ENCODE data around the gene ABCC6. TPM values are rescaled to one million over a fixed set of nuclear protein-coding genes. Genes with fewer than 3 reads are reported as not detected.

Gene ABCC6
- total and polyA plus RNA-seq, 4 donors = 50.6 to 162 (median 95.9) TPM

DNA sequence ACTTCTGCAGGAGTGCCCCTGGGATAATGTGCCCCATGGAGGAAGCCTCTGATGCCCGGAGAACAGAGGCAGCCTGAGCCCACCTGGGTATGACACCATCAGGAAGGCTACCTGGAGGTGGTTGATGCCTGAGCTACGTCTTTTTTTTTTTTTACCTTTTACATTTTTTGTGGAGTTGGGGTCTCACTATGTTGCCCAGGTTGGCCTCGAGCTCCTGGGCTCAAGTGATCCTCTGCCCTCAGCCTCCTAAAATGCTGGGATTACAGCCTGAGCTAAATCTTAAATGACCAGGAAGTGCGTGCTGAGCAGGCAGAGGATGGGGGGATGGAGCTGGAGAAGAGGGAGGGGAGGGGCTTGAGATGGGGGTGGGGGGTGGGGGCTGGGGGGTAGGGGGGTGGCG is 32.7 kb downstream of the ABCC6 start:
- no peak for DNase-seq (ENCODE audit: low spot score)
- peaks cover 5 to 67% (median 48%) of the 10 kb centered on the region in 4 donors for H3K36me3 ChIP-seq (ENCODE audit: control insufficient read depth in 4 of 4, insufficient read depth in 3 of 4, low read depth in 1 of 4, low read length in 3 of 4)
- WGBS = 94% methylated on average over 5 of the region's 5 CpGs

DNA sequence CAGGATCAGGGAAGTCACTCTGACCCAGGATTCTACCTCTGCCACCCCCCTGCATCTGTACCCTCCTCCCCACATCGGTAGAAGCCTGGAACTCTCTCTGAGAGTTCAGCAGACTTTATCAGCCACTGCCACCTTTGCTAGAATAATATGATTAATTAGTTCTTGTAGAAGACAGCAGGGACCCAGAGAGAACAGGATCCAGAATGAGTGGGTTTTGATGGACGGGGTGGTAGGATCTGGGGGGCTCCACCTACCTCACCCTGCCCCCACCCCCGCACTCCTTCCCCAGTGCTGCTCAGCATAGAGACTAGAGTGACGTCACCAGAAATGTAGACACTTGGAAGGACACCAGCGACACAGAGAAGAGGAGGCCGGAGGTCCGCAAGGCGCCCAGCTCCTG is 33.5 kb downstream of the ABCC6 start:
- no peak for TF ChIP-seq NR2F2 (IDR thresholded peaks at IDR 0.05)
- TF ChIP-seq, protein P1, sequence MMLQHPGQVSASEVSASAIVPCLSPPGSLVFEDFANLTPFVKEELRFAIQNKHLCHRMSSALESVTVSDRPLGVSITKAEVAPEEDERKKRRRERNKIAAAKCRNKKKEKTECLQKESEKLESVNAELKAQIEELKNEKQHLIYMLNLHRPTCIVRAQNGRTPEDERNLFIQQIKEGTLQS (IDR thresholded peaks at IDR 0.05) = no peak
- Histone ChIP-seq H3K4me1 (ENCODE audit: control insufficient read depth in 4 of 4, insufficient read depth in 4 of 4, low read length in 3 of 4) (peaks cover 0 to 2% (median 0%) of the 10 kb centered on the region in 4 donors), H3K27ac (ENCODE audit: low read depth in 1 of 2, low read length in 2 of 2) (no peak overlapping the region), H3K9ac (ENCODE audit: low read depth in 1 of 2, low read length in 2 of 2) (no peak overlapping the region), H3K9me3 (ENCODE audit: control insufficient read depth in 4 of 4, low read length in 3 of 4) (no peaks in the 10 kb centered on the region), H3K4me3 (ENCODE audit: low read depth in 1 of 3, low read length in 3 of 3) (no peak overlapping the region), H3K36me3 (ENCODE audit: control insufficient read depth in 4 of 4, insufficient read depth in 3 of 4, low read depth in 1 of 4, low read length in 3 of 4) (peaks cover 7 to 70% (median 47%) of the 10 kb centered on the region in 4 donors), H3K27me3 (ENCODE audit: control insufficient read depth in 4 of 4, insufficient read depth in 4 of 4, low read length in 3 of 4) (no peaks in the 10 kb centered on the region)
- 87% methylated on average over 8 of the region's 8 CpGs for WGBS
- no peak for DNase-seq (ENCODE audit: low spot score)

More for the DNA sequence above, 32.7 kb downstream of the ABCC6 start:
- Histone ChIP-seq H3K9me3 (ENCODE audit: control insufficient read depth in 4 of 4, low read length in 3 of 4) (no peaks in the 10 kb centered on the region), H3K4me1 (ENCODE audit: control insufficient read depth in 4 of 4, insufficient read depth in 4 of 4, low read length in 3 of 4) (no peaks in the 10 kb centered on the region), H3K4me3 (ENCODE audit: low read depth in 1 of 3, low read length in 3 of 3) (no peak overlapping the region), H3K27ac (ENCODE audit: low read depth in 1 of 2, low read length in 2 of 2) (no peak overlapping the region), H3K9ac (ENCODE audit: low read depth in 1 of 2, low read length in 2 of 2) (no peak overlapping the region), H3K27me3 (ENCODE audit: control insufficient read depth in 4 of 4, insufficient read depth in 4 of 4, low read length in 3 of 4) (no peaks in the 10 kb centered on the region)
- TF ChIP-seq YY1 (IDR thresholded peaks at IDR 0.05) (no peak), SP1 (IDR thresholded peaks at IDR 0.05) (no peak), EGR1 (IDR thresholded peaks at IDR 0.05; ENCODE audit: low read depth in 2 of 2) (no peak), RAD21 (IDR thresholded peaks at IDR 0.05) (no peak), NR2F2 (IDR thresholded peaks at IDR 0.05) (no peak), JUND (IDR thresholded peaks at IDR 0.05) (no peak), GABPA (IDR thresholded peaks at IDR 0.05 in 1 of 2, conservative IDR thresholded peaks at IDR 0.05 in 1 of 2) (no peak), TAF1 (conservative IDR thresholded peaks at IDR 0.05) (no peak), FOXA1 (IDR thresholded peaks at IDR 0.05) (no peak), FOXA2 (IDR thresholded peaks at IDR 0.05) (no peak), RXRA (IDR thresholded peaks at IDR 0.05) (no peak), HNF4G (IDR thresholded peaks at IDR 0.05) (no peak)
- TF ChIP-seq, protein P1 (IDR thresholded peaks at IDR 0.05) = no peak
- TF ChIP-seq, protein P2, sequence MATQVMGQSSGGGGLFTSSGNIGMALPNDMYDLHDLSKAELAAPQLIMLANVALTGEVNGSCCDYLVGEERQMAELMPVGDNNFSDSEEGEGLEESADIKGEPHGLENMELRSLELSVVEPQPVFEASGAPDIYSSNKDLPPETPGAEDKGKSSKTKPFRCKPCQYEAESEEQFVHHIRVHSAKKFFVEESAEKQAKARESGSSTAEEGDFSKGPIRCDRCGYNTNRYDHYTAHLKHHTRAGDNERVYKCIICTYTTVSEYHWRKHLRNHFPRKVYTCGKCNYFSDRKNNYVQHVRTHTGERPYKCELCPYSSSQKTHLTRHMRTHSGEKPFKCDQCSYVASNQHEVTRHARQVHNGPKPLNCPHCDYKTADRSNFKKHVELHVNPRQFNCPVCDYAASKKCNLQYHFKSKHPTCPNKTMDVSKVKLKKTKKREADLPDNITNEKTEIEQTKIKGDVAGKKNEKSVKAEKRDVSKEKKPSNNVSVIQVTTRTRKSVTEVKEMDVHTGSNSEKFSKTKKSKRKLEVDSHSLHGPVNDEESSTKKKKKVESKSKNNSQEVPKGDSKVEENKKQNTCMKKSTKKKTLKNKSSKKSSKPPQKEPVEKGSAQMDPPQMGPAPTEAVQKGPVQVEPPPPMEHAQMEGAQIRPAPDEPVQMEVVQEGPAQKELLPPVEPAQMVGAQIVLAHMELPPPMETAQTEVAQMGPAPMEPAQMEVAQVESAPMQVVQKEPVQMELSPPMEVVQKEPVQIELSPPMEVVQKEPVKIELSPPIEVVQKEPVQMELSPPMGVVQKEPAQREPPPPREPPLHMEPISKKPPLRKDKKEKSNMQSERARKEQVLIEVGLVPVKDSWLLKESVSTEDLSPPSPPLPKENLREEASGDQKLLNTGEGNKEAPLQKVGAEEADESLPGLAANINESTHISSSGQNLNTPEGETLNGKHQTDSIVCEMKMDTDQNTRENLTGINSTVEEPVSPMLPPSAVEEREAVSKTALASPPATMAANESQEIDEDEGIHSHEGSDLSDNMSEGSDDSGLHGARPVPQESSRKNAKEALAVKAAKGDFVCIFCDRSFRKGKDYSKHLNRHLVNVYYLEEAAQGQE (IDR thresholded peaks at IDR 0.05) = no peak

DNA sequence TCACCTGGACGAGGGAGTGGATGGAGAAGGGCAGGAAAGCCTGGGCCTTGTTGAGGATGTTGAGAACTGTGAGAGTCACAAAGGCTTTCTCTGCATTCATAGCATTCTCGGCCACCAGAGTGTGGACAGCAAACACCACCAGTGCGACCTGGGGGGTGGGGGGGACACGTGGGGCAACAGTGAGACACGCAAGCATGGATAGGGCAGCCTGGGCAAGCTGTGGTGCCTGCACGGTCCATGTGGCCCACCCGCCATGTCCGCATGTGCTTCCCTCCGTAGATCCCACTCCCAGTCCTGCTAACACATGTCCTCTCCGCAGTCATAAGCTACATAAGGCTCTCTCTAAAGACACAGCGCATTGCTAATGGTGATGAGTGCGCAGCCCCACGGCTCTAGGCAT is 34.5 kb downstream of the ABCC6 start:
- WGBS = 85% methylated on average over 13 of the region's 13 CpGs
- no peak for DNase-seq (ENCODE audit: low spot score)
- peaks cover 8 to 75% (median 48%) of the 10 kb centered on the region in 4 donors for H3K36me3 ChIP-seq (ENCODE audit: control insufficient read depth in 4 of 4, insufficient read depth in 3 of 4, low read depth in 1 of 4, low read length in 3 of 4)

More for the DNA sequence above, 34.5 kb downstream of the ABCC6 start:
- H3K9me3 ChIP-seq (ENCODE audit: control insufficient read depth in 4 of 4, low read length in 3 of 4) = no peaks in the 10 kb centered on the region
- H3K27ac ChIP-seq (ENCODE audit: low read depth in 1 of 2, low read length in 2 of 2) = no peak overlapping the region
- TF ChIP-seq YY1 (IDR thresholded peaks at IDR 0.05) (no peak), TAF1 (conservative IDR thresholded peaks at IDR 0.05) (no peak), EGR1 (IDR thresholded peaks at IDR 0.05; ENCODE audit: low read depth in 2 of 2) (no peak), GABPA (IDR thresholded peaks at IDR 0.05 in 1 of 2, conservative IDR thresholded peaks at IDR 0.05 in 1 of 2) (no peak), RAD21 (IDR thresholded peaks at IDR 0.05) (no peak)
- TF ChIP-seq, protein P2 (IDR thresholded peaks at IDR 0.05) = no peak
- no peak overlapping the region for H3K9ac ChIP-seq (ENCODE audit: low read depth in 1 of 2, low read length in 2 of 2)
- H3K27me3 ChIP-seq (ENCODE audit: control insufficient read depth in 4 of 4, insufficient read depth in 4 of 4, low read length in 3 of 4) = no peaks in the 10 kb centered on the region
- H3K4me3 ChIP-seq (ENCODE audit: low read depth in 1 of 3, low read length in 3 of 3) = no peak overlapping the region
- H3K4me1 ChIP-seq (ENCODE audit: control insufficient read depth in 4 of 4, insufficient read depth in 4 of 4, low read length in 3 of 4) = peaks cover 0 to 2% (median 0%) of the 10 kb centered on the region in 4 donors
